ENCODE measurements around the gene ARHGAP24. TPM values are rescaled to one million over a fixed set of nuclear protein-coding genes. Genes with fewer than 3 reads are reported as not detected.

Gene ARHGAP24
- total RNA-seq, 4 donors from 2014 or later: 3.6 to 35.3 (median 7.2) TPM

- 79 to 92% methylated on average over 3 of the region's 3 CpGs for WGBS, 2 donors
- Histone ChIP-seq H3K27ac (no peak overlapping the region), H3K4me1 (peaks cover 7 to 32% (median 12%) of the 10 kb centered on the region in 3 donors), H3K27me3 (no peaks in the 10 kb centered on the region), H3K9me3 (no peaks in the 10 kb centered on the region), H3K36me3 (no peaks in the 10 kb centered on the region), H3K4me3 (no peak overlapping the region)
- no peak for DNase-seq
- intact Hi-C loops (cut with DNase I): no loop called here
- TF ChIP-seq, protein P1, sequence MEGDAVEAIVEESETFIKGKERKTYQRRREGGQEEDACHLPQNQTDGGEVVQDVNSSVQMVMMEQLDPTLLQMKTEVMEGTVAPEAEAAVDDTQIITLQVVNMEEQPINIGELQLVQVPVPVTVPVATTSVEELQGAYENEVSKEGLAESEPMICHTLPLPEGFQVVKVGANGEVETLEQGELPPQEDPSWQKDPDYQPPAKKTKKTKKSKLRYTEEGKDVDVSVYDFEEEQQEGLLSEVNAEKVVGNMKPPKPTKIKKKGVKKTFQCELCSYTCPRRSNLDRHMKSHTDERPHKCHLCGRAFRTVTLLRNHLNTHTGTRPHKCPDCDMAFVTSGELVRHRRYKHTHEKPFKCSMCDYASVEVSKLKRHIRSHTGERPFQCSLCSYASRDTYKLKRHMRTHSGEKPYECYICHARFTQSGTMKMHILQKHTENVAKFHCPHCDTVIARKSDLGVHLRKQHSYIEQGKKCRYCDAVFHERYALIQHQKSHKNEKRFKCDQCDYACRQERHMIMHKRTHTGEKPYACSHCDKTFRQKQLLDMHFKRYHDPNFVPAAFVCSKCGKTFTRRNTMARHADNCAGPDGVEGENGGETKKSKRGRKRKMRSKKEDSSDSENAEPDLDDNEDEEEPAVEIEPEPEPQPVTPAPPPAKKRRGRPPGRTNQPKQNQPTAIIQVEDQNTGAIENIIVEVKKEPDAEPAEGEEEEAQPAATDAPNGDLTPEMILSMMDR (IDR thresholded peaks at IDR 0.05): no peak
These were observed 314.3 kb downstream of the ARHGAP24 start for GRCh38 chr4:85789241-85789640.

DNA sequence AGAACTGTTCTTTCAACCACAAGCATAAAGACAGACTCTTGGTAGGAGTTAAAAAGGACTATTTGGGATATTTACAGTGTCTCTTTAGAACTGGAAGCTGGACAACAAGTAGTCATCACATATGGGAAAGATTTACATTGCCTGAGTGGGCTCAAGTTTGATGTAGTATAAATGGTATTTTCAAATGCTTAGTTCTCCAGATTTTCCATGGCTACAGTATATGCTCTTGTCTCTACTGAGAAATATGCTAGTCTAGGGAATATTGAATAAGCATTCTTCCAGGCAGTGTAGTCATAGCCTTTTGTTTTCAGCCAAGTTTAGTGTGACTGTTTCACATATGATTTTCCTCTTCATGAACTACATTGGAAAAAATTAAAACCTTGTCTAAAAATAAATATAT, 315.6 kb downstream of the ARHGAP24 start:
- no peak for TF ChIP-seq POLR2A (IDR thresholded peaks at IDR 0.05)
- TF ChIP-seq, protein P1 (IDR thresholded peaks at IDR 0.05): no peak
- no peak for DNase-seq
- peaks cover 7 to 28% (median 12%) of the 10 kb centered on the region in 3 donors for H3K4me1 ChIP-seq
- no peak overlapping the region for H3K27ac ChIP-seq
- intact Hi-C loops (cut with DNase I): no loop called here
- no peaks in the 10 kb centered on the region for H3K36me3 ChIP-seq
- no peak overlapping the region for H3K4me3 ChIP-seq
- H3K27me3 ChIP-seq: no peaks in the 10 kb centered on the region
- no peaks in the 10 kb centered on the region for H3K9me3 ChIP-seq

GRCh38 chr4:85792376-85793232, 317.7 kb downstream of the ARHGAP24 start:
- no peak for TF ChIP-seq POLR2A (IDR thresholded peaks at IDR 0.05)
- TF ChIP-seq, protein P1 (IDR thresholded peaks at IDR 0.05): no peak
- no peaks in the 10 kb centered on the region for H3K27me3 ChIP-seq
- intact Hi-C loops (cut with DNase I): no loop called here

DNA sequence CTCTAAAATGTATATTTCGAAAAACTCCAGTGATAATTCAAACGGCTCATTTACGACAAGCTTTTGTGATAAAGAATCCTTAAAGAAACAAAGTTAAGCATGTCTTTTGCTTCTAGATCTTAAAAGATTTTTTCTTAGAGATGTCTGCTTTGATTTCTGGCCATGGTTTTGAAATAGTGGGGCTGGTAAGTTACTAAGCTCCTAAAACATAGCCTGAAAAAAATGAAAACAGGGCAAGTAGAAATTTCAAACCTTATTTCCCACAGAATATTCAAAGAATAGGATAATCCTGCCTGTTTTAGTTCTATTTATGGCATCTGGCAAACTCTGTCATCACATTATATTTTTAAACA, 318.3 kb downstream of the ARHGAP24 start:
- Histone ChIP-seq H3K4me1 (peaks cover 7 to 17% (median 8%) of the 10 kb centered on the region in 3 donors), H3K9me3 (no peaks in the 10 kb centered on the region), H3K4me3 (no peak overlapping the region), H3K27me3 (no peaks in the 10 kb centered on the region), H3K27ac (no peak overlapping the region), H3K36me3 (no peaks in the 10 kb centered on the region)
- 27 to 33% methylated on average over 3 of the region's 3 CpGs for WGBS, 2 donors
- intact Hi-C loops (cut with DNase I): no loop called here
- DNase-seq: no peak
- TF ChIP-seq, protein P1 (IDR thresholded peaks at IDR 0.05): no peak
- TF ChIP-seq POLR2A (IDR thresholded peaks at IDR 0.05): no peak

More at GRCh38 chr4:85792376-85793232, 317.7 kb downstream of the ARHGAP24 start:
- Histone ChIP-seq H3K36me3 (no peaks in the 10 kb centered on the region), H3K4me3 (no peak overlapping the region), H3K27ac (no peak overlapping the region), H3K9me3 (no peaks in the 10 kb centered on the region), H3K4me1 (peaks cover 7 to 17% (median 8%) of the 10 kb centered on the region in 3 donors)
- no peak for DNase-seq

DNA sequence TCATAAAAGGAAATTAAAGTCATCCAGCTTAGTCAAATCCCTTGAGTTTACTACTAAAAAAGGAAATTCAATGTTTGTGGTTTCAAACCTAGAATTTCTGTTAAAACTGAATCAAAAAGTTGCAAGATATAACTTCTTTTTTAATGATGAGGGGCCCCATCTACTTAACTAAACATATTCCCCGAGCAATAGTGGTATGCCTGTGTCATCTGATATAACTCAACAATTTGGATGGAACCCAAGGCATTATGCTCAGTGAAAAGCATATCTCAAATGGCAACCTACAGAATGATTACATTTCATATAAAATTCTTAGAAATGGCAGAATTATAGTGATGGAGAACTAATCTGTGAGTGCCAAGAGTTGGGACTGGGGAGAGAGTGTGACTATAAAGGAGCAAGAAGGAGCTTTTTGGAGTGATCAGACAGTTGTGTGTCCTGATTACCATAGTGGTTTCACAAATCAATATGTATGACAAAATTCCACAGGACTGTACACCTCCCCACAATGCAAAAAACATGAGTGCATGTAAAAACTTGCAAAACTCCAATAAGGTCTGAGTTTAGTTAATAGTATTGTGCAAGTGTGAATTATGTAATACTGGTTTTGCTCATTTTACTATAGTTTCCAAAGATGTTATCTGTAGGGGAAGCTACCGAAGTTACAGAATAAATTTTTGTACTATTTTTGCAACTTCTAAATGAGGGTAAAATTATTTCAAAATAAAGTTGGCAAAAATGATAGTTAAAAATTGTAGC, 323.2 kb downstream of the ARHGAP24 start:
- TF ChIP-seq, protein P1 (IDR thresholded peaks at IDR 0.05): no peak
- TF ChIP-seq POLR2A (IDR thresholded peaks at IDR 0.05): no peak
- 69 to 74% methylated on average over 2 of the region's 2 CpGs for WGBS, 2 donors

More for the DNA sequence above, 323.2 kb downstream of the ARHGAP24 start:
- intact Hi-C loops (cut with DNase I): no loop called here
- H3K4me3 ChIP-seq: no peak overlapping the region
- no peak overlapping the region for H3K27ac ChIP-seq
- no peaks in the 10 kb centered on the region for H3K9me3 ChIP-seq
- no peaks in the 10 kb centered on the region for H3K27me3 ChIP-seq
- no peaks in the 10 kb centered on the region for H3K36me3 ChIP-seq
- DNase-seq: no peak
- H3K4me1 ChIP-seq: peaks cover 0 to 7% (median 1%) of the 10 kb centered on the region in 3 donors

Data from esophagus squamous epithelium (tissue), 5 donors.